Esophagus squamous epithelium (tissue), 5 donors: ENCODE results near the gene IQSEC1. TPM values are rescaled to one million over a fixed set of nuclear protein-coding genes. Genes with fewer than 3 reads are reported as not detected.
A peak's percentile ranks its signal among the peaks of the same experiment; 100 is the strongest.

ENCODE experiments used
- DNase-seq: peaks from one replicate; lab custom pipeline; 2025; lab: John Stamatoyannopoulos, UW
- H3K27ac ChIP-seq, 4 donors: fragments of 200-600 bp; sonication (generic); one replicate each; pipeline ENCODE4 v1.5.1; 2016 to 2019; ENCODE audit warnings: mild to moderate bottlenecking in 1 of 4
- H3K27me3 ChIP-seq, 4 donors: fragments of 200-600 bp; sonication (generic); 1 replicate in 3 of 4; 2 replicates in 1 of 4; pipeline versions ENCODE4 v1.5.1 to v1.6.0; 2017 to 2021; ENCODE audit warnings: antibody characterized with exemption in 1 of 4
- H3K36me3 ChIP-seq, 3 donors: fragments of 200-600 bp; sonication (generic); one replicate each; pipeline ENCODE4 v1.5.1; 2016 to 2019
- H3K4me1 ChIP-seq, 3 donors: fragments of 200-600 bp; sonication (generic); one replicate each; pipeline ENCODE4 v1.5.1; 2017 to 2019
- H3K4me3 ChIP-seq, 4 donors: fragments of 200-600 bp; sonication (generic); 1 replicate in 3 of 4; 2 replicates in 1 of 4; pipeline ENCODE4 v1.5.1; 2016 to 2019; ENCODE audit warnings: mild to moderate bottlenecking in 2 of 4, moderate library complexity in 1 of 4
- H3K9me3 ChIP-seq, 3 donors: fragments of 200-600 bp; sonication (generic); one replicate each; pipeline ENCODE4 v1.5.1; 2016 to 2019
- POLR2A ChIP-seq, 4 donors: fragments of 450-650 bp; IDR thresholded peaks; one replicate each; pipeline ENCODE4 v1.6.1; 2017; ENCODE audit warnings: antibody characterized with exemption in 4 of 4, mild to moderate bottlenecking in 4 of 4, moderate library complexity in 3 of 4
- WGBS, 2 donors: methylation state at CpG; one replicate each; pipeline ENCODE4 v1.1.5; 2018; 5-methylcytosine and 5-hydroxymethylcytosine counted together
- intact Hi-C: fragments of 100-400 bp; cut with DNase I; formaldehyde crosslinking; loops from one replicate; pipeline ENCODE4 v1.15.0; 2022
- total RNA-seq, 4 donors: library from RNA; depleted of rRNA; stranded (reverse); fragments of >200 nt; gene quantifications; one replicate each; pipeline ENCODE4 v1.1.0, GENCODE V29; 2016
- TF ChIP-seq, protein P1 (sequence below), 6 experiments: fragments of 450-650 bp in 4 of 6; fragments of 200-600 bp in 2 of 6; sonication (generic) in 2 of 6; IDR thresholded peaks; one replicate each; pipeline ENCODE4 v1.5.1; 2016 to 2019; ENCODE audit warnings: antibody characterized with exemption in 6 of 6, mild to moderate bottlenecking in 4 of 6, moderate library complexity in 4 of 6
- donor health status: DM: yes; HTN: yes; CAD: no.

The IQSEC1 gene
- total RNA-seq, 4 donors from 2014 or later: 7.3 to 27.1 (median 10.7) TPM

DNA sequence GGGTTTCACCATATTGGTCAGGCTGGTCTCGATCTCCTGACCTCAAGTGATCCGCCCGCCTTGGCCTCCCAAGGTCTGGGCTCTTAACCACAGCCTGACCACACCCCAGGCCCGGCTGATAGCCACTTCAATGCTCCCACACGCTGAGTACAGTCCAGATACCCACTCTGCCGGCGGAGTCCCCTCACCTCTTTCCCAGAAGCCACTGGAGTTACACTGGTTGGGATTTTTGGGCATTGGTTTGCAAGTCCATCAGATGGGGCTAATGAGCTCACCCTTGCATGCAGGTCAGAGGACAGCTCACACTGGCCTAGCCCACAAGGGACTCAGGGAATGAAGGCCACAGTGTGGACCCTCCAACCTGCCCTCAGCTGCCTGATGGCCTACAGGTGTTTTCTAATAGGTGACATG, 60.1 kb downstream of the IQSEC1 start:
- Histone ChIP-seq H3K27ac (peak overlapping the region in 3 of 4 donors; percentile 42 to 92 (median 87)), H3K4me3 (no peak overlapping the region), H3K36me3 (no peaks in the 10 kb centered on the region), H3K4me1 (peaks cover 11 to 69% (median 34%) of the 10 kb centered on the region in 3 donors), H3K27me3 (no peaks in the 10 kb centered on the region), H3K9me3 (no peaks in the 10 kb centered on the region)
- 0 to 75% methylated on average over 1 to 7 of the region's 7 CpGs for WGBS, 2 donors
- intact Hi-C loops: no loop called here
- no peak for TF ChIP-seq POLR2A (IDR thresholded peaks at IDR 0.05)
- TF ChIP-seq, protein P1, sequence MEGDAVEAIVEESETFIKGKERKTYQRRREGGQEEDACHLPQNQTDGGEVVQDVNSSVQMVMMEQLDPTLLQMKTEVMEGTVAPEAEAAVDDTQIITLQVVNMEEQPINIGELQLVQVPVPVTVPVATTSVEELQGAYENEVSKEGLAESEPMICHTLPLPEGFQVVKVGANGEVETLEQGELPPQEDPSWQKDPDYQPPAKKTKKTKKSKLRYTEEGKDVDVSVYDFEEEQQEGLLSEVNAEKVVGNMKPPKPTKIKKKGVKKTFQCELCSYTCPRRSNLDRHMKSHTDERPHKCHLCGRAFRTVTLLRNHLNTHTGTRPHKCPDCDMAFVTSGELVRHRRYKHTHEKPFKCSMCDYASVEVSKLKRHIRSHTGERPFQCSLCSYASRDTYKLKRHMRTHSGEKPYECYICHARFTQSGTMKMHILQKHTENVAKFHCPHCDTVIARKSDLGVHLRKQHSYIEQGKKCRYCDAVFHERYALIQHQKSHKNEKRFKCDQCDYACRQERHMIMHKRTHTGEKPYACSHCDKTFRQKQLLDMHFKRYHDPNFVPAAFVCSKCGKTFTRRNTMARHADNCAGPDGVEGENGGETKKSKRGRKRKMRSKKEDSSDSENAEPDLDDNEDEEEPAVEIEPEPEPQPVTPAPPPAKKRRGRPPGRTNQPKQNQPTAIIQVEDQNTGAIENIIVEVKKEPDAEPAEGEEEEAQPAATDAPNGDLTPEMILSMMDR (IDR thresholded peaks at IDR 0.05): no peak
- DNase-seq: no peak

DNA sequence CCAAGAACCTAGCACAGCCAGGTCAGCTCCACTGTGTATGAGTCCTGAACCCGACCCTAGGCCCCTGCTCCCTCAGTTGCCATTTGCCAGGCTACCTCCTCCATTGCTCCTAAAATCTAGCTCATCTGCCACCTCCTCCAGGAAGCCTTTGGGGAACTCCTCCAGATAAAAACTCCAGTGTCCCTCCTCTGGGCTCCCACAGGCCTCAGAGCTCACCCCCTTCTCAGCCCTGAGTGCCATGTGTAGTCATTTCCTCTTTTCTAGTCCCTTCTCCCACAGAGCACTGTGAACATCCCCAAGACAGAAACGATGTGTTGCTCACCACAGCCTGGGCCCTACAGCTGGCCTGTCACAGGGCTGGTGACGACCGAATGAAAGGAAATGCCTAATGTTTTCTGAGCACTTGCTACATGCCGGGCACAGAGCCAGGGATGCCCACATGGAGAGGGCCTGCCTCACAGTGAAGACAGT, 61.0 kb downstream of the IQSEC1 start:
- peak in 1 of 4 donors; percentile 50 for TF ChIP-seq POLR2A (IDR thresholded peaks at IDR 0.05)
- TF ChIP-seq, protein P1 (IDR thresholded peaks at IDR 0.05): no peak
- H3K9me3 ChIP-seq: no peaks in the 10 kb centered on the region
- H3K4me1 ChIP-seq: peaks cover 10 to 69% (median 31%) of the 10 kb centered on the region in 3 donors
- H3K27ac ChIP-seq: peak overlapping the region; percentile 39 to 92 (median 77)
- H3K4me3 ChIP-seq: no peak overlapping the region
- no peaks in the 10 kb centered on the region for H3K36me3 ChIP-seq
- 53 to 55% methylated on average over 2 to 5 of the region's 5 CpGs for WGBS, 2 donors
- intact Hi-C loops: no loop called here
- no peak for DNase-seq
- no peaks in the 10 kb centered on the region for H3K27me3 ChIP-seq

DNA sequence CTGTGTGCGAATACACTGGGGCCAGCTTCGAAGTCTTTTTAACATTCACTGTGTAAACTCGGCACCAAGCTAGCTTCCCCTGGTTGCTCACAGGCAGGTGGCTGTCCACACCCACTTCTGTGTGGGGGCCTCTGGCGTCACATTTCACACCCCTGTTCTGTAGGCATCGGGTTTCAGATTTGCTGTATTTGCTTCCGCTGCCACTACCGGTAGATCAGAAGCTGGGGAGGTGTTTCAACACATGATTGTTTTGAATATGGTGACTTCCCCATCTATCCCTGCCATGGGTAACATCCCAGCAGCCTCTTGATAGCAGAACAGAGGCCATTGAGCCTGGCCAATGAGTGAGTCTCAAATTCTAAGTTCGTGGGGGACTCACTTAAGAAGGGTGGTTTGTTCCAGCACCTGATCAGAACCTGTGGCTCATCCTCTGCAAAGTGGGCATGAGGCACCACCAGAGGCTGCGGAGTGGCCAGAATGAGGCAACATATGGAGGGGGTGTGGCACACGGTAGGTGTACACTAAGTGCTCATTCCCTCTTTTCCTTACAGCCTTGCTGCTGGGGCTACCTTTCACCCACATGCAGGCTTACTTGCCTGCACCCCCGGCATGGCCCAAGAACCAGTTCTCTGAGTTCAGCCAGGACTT, 61.5 kb downstream of the IQSEC1 start:
- DNase-seq: peak; percentile 62
- H3K27me3 ChIP-seq: no peaks in the 10 kb centered on the region
- H3K4me1 ChIP-seq: peaks cover 10 to 70% (median 34%) of the 10 kb centered on the region in 3 donors
- 43 to 58% methylated on average over 10 to 11 of the region's 11 CpGs for WGBS, 2 donors
- no peaks in the 10 kb centered on the region for H3K9me3 ChIP-seq
- intact Hi-C loops: no loop called here
- peak overlapping the region; percentile 39 to 92 (median 77) for H3K27ac ChIP-seq
- H3K36me3 ChIP-seq: no peaks in the 10 kb centered on the region
- TF ChIP-seq, protein P1 (IDR thresholded peaks at IDR 0.05): no peak
- TF ChIP-seq POLR2A (IDR thresholded peaks at IDR 0.05): peak in 1 of 4 donors; percentile 42
- no peak overlapping the region for H3K4me3 ChIP-seq

DNA sequence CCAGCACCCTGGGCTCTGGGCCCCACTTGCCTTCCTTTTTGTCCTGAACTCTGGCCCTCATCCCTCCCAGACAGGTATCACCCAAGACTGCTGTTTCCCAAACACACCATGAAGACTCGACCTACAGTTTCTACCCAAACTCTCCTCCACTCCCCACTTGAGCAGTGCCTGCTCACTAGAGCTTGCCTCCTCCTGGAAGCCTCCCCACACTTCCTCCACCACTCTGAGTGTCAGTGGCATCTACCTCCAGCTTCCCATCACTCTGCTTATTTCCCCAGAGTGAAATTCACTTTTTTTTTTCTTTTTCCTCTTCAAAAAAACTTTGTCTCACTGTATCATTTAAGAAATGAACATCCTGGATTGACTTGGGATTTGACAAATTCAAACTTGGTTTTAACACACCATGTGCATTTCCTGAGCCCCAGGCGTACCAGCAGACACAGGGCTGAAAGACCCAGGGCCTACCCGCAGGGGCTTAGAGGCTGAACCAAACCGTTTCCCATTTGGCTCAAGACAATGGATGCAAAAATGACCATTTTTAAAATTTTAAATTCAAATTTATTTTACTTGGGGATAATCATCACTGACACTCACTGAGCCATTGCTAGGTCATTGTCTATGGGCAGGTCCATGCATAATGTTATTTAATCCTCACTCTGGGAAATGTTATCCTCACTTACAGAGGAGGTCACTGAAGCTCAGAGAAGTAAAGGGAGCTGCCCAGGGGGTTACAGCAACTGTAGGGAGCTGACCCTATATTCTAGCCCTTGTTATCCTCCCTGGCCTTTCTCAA, 62.3 kb downstream of the IQSEC1 start:
- H3K4me3 ChIP-seq: no peak overlapping the region
- no peaks in the 10 kb centered on the region for H3K36me3 ChIP-seq
- DNase-seq: no peak
- no peak for TF ChIP-seq POLR2A (IDR thresholded peaks at IDR 0.05)
- TF ChIP-seq, protein P1 (IDR thresholded peaks at IDR 0.05): no peak
- intact Hi-C loops: no loop called here
- peaks cover 10 to 65% (median 35%) of the 10 kb centered on the region in 3 donors for H3K4me1 ChIP-seq
- H3K27ac ChIP-seq: peak overlapping the region; percentile 39 to 87 (median 67)
- H3K27me3 ChIP-seq: no peaks in the 10 kb centered on the region
- H3K9me3 ChIP-seq: no peaks in the 10 kb centered on the region
- WGBS, 2 donors: 63 to 68% methylated on average over 4 of the region's 4 CpGs

DNA sequence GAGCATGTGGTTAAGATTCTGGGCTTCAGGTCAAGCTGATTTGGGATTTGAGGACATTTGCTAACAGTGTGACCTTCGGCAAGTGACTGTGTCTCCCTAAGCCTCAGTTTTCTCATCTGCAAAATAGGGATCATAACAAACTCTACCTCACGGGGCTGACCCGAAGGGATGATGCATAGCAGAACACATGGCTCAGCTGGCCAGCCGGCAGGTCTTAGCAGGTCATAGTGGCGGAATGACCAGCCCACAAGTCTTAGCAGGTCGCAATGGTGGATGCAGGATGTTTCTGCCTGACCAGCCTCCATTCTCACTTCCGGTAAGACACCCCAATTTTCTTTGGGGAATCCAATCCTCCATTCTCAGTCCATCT, 63.3 kb downstream of the IQSEC1 start:
- no peaks in the 10 kb centered on the region for H3K36me3 ChIP-seq
- no peak overlapping the region for H3K4me3 ChIP-seq
- 89% methylated on average over 6 of the region's 7 CpGs; no CpG with 5 or more reads in 1 of the 2 donors for WGBS, 2 donors
- DNase-seq: no peak
- peak overlapping the region in 3 of 4 donors; percentile 31 to 50 (median 45) for H3K27ac ChIP-seq
- no peaks in the 10 kb centered on the region for H3K27me3 ChIP-seq
- H3K4me1 ChIP-seq: peaks cover 8 to 58% (median 31%) of the 10 kb centered on the region in 3 donors
- TF ChIP-seq, protein P1 (IDR thresholded peaks at IDR 0.05): no peak
- TF ChIP-seq POLR2A (IDR thresholded peaks at IDR 0.05): no peak
- H3K9me3 ChIP-seq: no peaks in the 10 kb centered on the region
- intact Hi-C loops: no loop called here
